BLaER1 (cell line): ENCODE results near the gene SEPTIN1.
"Not testable (repeated sequence)": the region's sequence is repeated elsewhere in the genome, so short reads cannot be mapped to it uniquely, and the experiment has no call there.

Experiments used
- H3K27ac ChIP-seq: shearing (Covaris generic); formaldehyde crosslinking; 2 replicates; pipeline ENCODE4 v1.8.1; 2022
- H3K27me3 ChIP-seq: shearing (Covaris generic); formaldehyde crosslinking; 2 replicates; pipeline ENCODE4 v1.8.1; 2022
- H3K36me3 ChIP-seq: shearing (Covaris generic); formaldehyde crosslinking; 2 replicates; pipeline ENCODE4 v1.8.1; 2022
- H3K4me1 ChIP-seq: shearing (Covaris generic); formaldehyde crosslinking; 2 replicates; pipeline ENCODE4 v1.8.1; 2022
- H3K4me2 ChIP-seq: shearing (Covaris generic); formaldehyde crosslinking; 2 replicates; pipeline ENCODE4 v1.8.1; 2022
- H3K4me3 ChIP-seq: shearing (Covaris generic); formaldehyde crosslinking; 2 replicates; pipeline ENCODE4 v1.8.1; 2022
- H3K9ac ChIP-seq: shearing (Covaris generic); formaldehyde crosslinking; 2 replicates; pipeline ENCODE4 v1.8.1; 2022
- H3K9me3 ChIP-seq: shearing (Covaris generic); formaldehyde crosslinking; 2 replicates; pipeline ENCODE4 v1.8.1; 2022
- H4K20me1 ChIP-seq: shearing (Covaris generic); formaldehyde crosslinking; 2 replicates; pipeline ENCODE4 v1.8.1; 2022
- Cebpa-rat ChIP-seq: shearing (Covaris generic); IDR thresholded peaks from 2 replicates; pipeline ENCODE4 v1.8.1; 2022

SEPTIN1 gene

GRCh38 chr16:30352488-30353401 is 29.6 kb downstream of the SEPTIN1 start:
- no peak overlapping the region for H3K27ac ChIP-seq
- peaks cover 72% of the 10 kb centered on the region for H3K4me1 ChIP-seq
- no peaks in the 10 kb centered on the region for H3K9me3 ChIP-seq
- TF ChIP-seq Cebpa-rat, result no peak
- H3K4me3 ChIP-seq, result no peak overlapping the region
- H3K27me3 ChIP-seq, result no peaks in the 10 kb centered on the region
- H3K4me2 ChIP-seq, result no peak overlapping the region
- H3K36me3 ChIP-seq, result peaks cover 57% of the 10 kb centered on the region
- H4K20me1 ChIP-seq, result peaks cover 27% of the 10 kb centered on the region
- peak overlapping the region; percentile 15; the same call in 1 of the 2 replicates for H3K9ac ChIP-seq

GRCh38 chr16:30351586-30352419 is 30.6 kb downstream of the SEPTIN1 start:
- Histone ChIP-seq H3K4me3 (no peak overlapping the region), H3K27ac (no peak overlapping the region), H3K9ac (peak overlapping the region; percentile 15; the same call in 1 of the 2 replicates), H3K4me1 (peaks cover 72% of the 10 kb centered on the region), H3K9me3 (no peaks in the 10 kb centered on the region), H3K36me3 (peaks cover 47% of the 10 kb centered on the region), H4K20me1 (peaks cover 27% of the 10 kb centered on the region), H3K27me3 (no peaks in the 10 kb centered on the region), H3K4me2 (no peak overlapping the region)
- no peak for TF ChIP-seq Cebpa-rat

- H3K27ac ChIP-seq, result peak overlapping the region; percentile 1; the same call in 1 of the 2 replicates
- H3K4me1 ChIP-seq, result peaks cover 67% of the 10 kb centered on the region
- no peak overlapping the region for H3K9ac ChIP-seq
- peaks cover 41% of the 10 kb centered on the region for H3K36me3 ChIP-seq
- TF ChIP-seq Cebpa-rat, result no peak
- no peaks in the 10 kb centered on the region for H3K27me3 ChIP-seq
- H3K4me3 ChIP-seq, result no peak overlapping the region
- H3K9me3 ChIP-seq, result no peaks in the 10 kb centered on the region
- peak overlapping the region; percentile 60; the same call in 1 of the 2 replicates for H3K4me2 ChIP-seq
- H4K20me1 ChIP-seq, result peaks cover 27% of the 10 kb centered on the region
Observed at GRCh38 chr16:30351001-30351441, 31.3 kb downstream of the SEPTIN1 start.

GRCh38 chr16:30350134-30350871 is 32.1 kb downstream of the SEPTIN1 start:
- no peak overlapping the region; the same call in 1 of the 2 replicates for H3K9ac ChIP-seq
- H3K4me3 ChIP-seq, result no peak overlapping the region
- H3K4me2 ChIP-seq, result peak overlapping the region; percentile 60
- no peaks in the 10 kb centered on the region for H3K27me3 ChIP-seq
- H3K27ac ChIP-seq, result peak overlapping the region; percentile 1; the same call in 1 of the 2 replicates
- TF ChIP-seq Cebpa-rat, result no peak
- peaks cover 27% of the 10 kb centered on the region for H4K20me1 ChIP-seq
- peaks cover 61% of the 10 kb centered on the region for H3K4me1 ChIP-seq
- H3K9me3 ChIP-seq, result no peaks in the 10 kb centered on the region
- peaks cover 41% of the 10 kb centered on the region for H3K36me3 ChIP-seq

- H3K9me3 ChIP-seq, result no peaks in the 10 kb centered on the region
- H4K20me1 ChIP-seq, result peaks cover 24% of the 10 kb centered on the region
- peak overlapping the region; percentile 65 for H3K27ac ChIP-seq
- H3K27me3 ChIP-seq, result no peaks in the 10 kb centered on the region
- TF ChIP-seq Cebpa-rat, result peak; percentile 62; the same call in 1 of the 2 replicates
- peaks cover 61% of the 10 kb centered on the region for H3K4me1 ChIP-seq
- H3K9ac ChIP-seq, result peak overlapping the region; percentile 43; the same call in 1 of the 2 replicates
- H3K4me2 ChIP-seq, result peak overlapping the region; percentile 60
- no peak overlapping the region for H3K4me3 ChIP-seq
- peaks cover 41% of the 10 kb centered on the region for H3K36me3 ChIP-seq
Observed at GRCh38 chr16:30349675-30350074, 32.7 kb downstream of the SEPTIN1 start.

GRCh38 chr16:30348929-30349328 is 33.4 kb downstream of the SEPTIN1 start:
- peaks cover 17% of the 10 kb centered on the region for H4K20me1 ChIP-seq
- no peak for TF ChIP-seq Cebpa-rat
- H3K9me3 ChIP-seq, result no peaks in the 10 kb centered on the region
- H3K9ac ChIP-seq, result peak overlapping the region; percentile 43; the same call in 1 of the 2 replicates
- no peaks in the 10 kb centered on the region for H3K27me3 ChIP-seq
- no peak overlapping the region for H3K4me3 ChIP-seq
- peak overlapping the region; percentile 65 for H3K27ac ChIP-seq
- peak overlapping the region; percentile 60 for H3K4me2 ChIP-seq
- H3K36me3 ChIP-seq, result peaks cover 41% of the 10 kb centered on the region
- H3K4me1 ChIP-seq, result peaks cover 57% of the 10 kb centered on the region

- peaks cover 33% of the 10 kb centered on the region for H3K36me3 ChIP-seq
- H3K4me1 ChIP-seq, result peaks cover 56% of the 10 kb centered on the region
- H3K27me3 ChIP-seq, result no peaks in the 10 kb centered on the region
- H4K20me1 ChIP-seq, result 0 out of 2 replicates have a peak, but pooled peaks cover 9% of the 10 kb centered on the region
- H3K4me2 ChIP-seq, result no peak overlapping the region
- no peak overlapping the region for H3K9ac ChIP-seq
- H3K9me3 ChIP-seq, result no peaks in the 10 kb centered on the region
- H3K4me3 ChIP-seq, result no peak overlapping the region
- TF ChIP-seq Cebpa-rat, result no peak
- 0 out of 2 replicates have a peak overlapping the region, but pooled peaks have one; percentile 53 for H3K27ac ChIP-seq
Observed at GRCh38 chr16:30348113-30348512, 34.2 kb downstream of the SEPTIN1 start.

GRCh38 chr16:30346286-30346685 is 36.1 kb downstream of the SEPTIN1 start:
- no peak overlapping the region for H3K27ac ChIP-seq
- peaks cover 68% of the 10 kb centered on the region for H3K4me1 ChIP-seq
- no peaks in the 10 kb centered on the region for H3K27me3 ChIP-seq
- H3K4me3 ChIP-seq, result no peak overlapping the region
- H3K36me3 ChIP-seq, result peaks cover 14% of the 10 kb centered on the region
- no peak for TF ChIP-seq Cebpa-rat
- no peaks in the 10 kb centered on the region for H3K9me3 ChIP-seq
- H3K9ac ChIP-seq, result no peak overlapping the region
- no peak overlapping the region for H3K4me2 ChIP-seq
- no peaks in the 10 kb centered on the region for H4K20me1 ChIP-seq

GRCh38 chr16:30343491-30343820 is 38.9 kb downstream of the SEPTIN1 start:
- not testable (repeated sequence) for H3K9ac ChIP-seq, H4K20me1 ChIP-seq, H3K36me3 ChIP-seq, H3K27ac ChIP-seq, H3K4me3 ChIP-seq, H3K9me3 ChIP-seq, H3K27me3 ChIP-seq
- Histone ChIP-seq H3K4me2 (0 out of 2 replicates have a peak overlapping the region, but pooled peaks have one; percentile 55), H3K4me1 (peaks cover 57% of the 10 kb centered on the region)
